MM.1S (cell line): Measurements from ENCODE around the gene TMEM101.
"Not testable (repeated sequence)": the region's sequence is repeated elsewhere in the genome, so short reads cannot be mapped to it uniquely, and the experiment has no call there.

Experiments used
- CTCF ChIP-seq: fragments of 300-600 bp; sonication (generic); IDR thresholded peaks from 2 replicates; pipeline ENCODE4 v1.5.1; 2016; ENCODE audit warnings: antibody characterized with exemption, low read length, mixed read lengths
- EZH2 ChIP-seq: fragments of 300-600 bp; sonication (generic); optimal IDR thresholded peaks from 2 replicates; pipeline ENCODE3; 2017; ENCODE audit warnings: low read depth, mild to moderate bottlenecking, antibody characterized with exemption, low read length, mixed read lengths
- EZH2phosphoT487 ChIP-seq: fragments of 300-600 bp; sonication (generic); IDR thresholded peaks from 2 replicates; pipeline ENCODE4 v1.6.1; 2018; ENCODE audit warnings: antibody characterized with exemption, low read length

GRCh38 chr17:44046893-44047292 lies 32.1 kb upstream of the TMEM101 start:
- not testable (repeated sequence) for TF ChIP-seq CTCF, EZH2phosphoT487, EZH2
